PC-3 (cell line): Measurements from ENCODE around the gene TRIM28. TPM values are rescaled to one million over a fixed set of nuclear protein-coding genes. Genes with fewer than 3 reads are reported as not detected.
A peak's percentile ranks its signal among the peaks of the same experiment; 100 is the strongest.

Experiments
- ATAC-seq: fragments of 200-7000 bp; cut with Tn5 transposase; 2 replicates; pipeline ENCODE4 v1.9.1; 2020; ENCODE audit warnings: mild to moderate bottlenecking, moderate library complexity
- BruUV-seq: library from RNA; stranded (reverse); fragments of 400-500 nt; replicated peaks from 2 replicates; lab custom pipeline; 2021; lab: Mats Ljungman, UMichigan
- CTCF ChIA-PET: fragments of 300-600 bp; sonication (Branson Sonifier 250); formaldehyde crosslinking; loops from one replicate; lab custom pipeline; 2022; ENCODE audit warnings: antibody characterized with exemption; lab: Charles Lee
- POLR2A ChIA-PET: fragments of 300-600 bp; sonication (Branson Sonifier 250); formaldehyde crosslinking; loops from one replicate; lab custom pipeline; 2022; ENCODE audit warnings: antibody characterized with exemption; ENCODE audit not compliant: unreplicated experiment; lab: Charles Lee
- DNase-seq: peaks from one replicate; pipeline ENCODE4 v3.0.0-alpha.2; 2015
- H2AFZ ChIP-seq: fragments of 300-600 bp; sonication (generic); 2 replicates; pipeline ENCODE4 v1.6.0; 2016; ENCODE audit warnings: antibody characterized with exemption, low read length
- H3F3A ChIP-seq: fragments of 300-600 bp; sonication (generic); one replicate; pipeline ENCODE4 v1.6.0; 2017; ENCODE audit warnings: antibody characterized with exemption, low read length, control low read depth, mild to moderate bottlenecking; ENCODE audit not compliant: unreplicated experiment
- H3K27ac ChIP-seq: fragments of 300-600 bp; sonication (generic); 2 replicates; pipeline ENCODE4 v1.5.1; 2016; ENCODE audit warnings: mild to moderate bottlenecking, low read length
- H3K27me3 ChIP-seq: fragments of 300-600 bp; sonication (generic); 2 replicates; pipeline ENCODE4 v1.6.1; 2016; ENCODE audit warnings: low read length, mixed read lengths
- H3K36me3 ChIP-seq: fragments of 300-600 bp; sonication (generic); 2 replicates; pipeline ENCODE4 v1.6.1; 2016; ENCODE audit warnings: low read depth, mixed run types, low read length, mixed read lengths
- H3K4me1 ChIP-seq: fragments of 300-600 bp; sonication (generic); 2 replicates; pipeline ENCODE4 v1.5.1; 2016; ENCODE audit warnings: low read length; ENCODE audit not compliant: insufficient read depth
- H3K4me2 ChIP-seq: fragments of 300-600 bp; sonication (generic); 2 replicates; pipeline ENCODE4 v1.6.0; 2016; ENCODE audit warnings: low read length
- H3K4me3 ChIP-seq: fragments of 300-600 bp; sonication (generic); 2 replicates; pipeline ENCODE4 v1.5.1; 2016; ENCODE audit warnings: mild to moderate bottlenecking, low read length, mixed read lengths
- H3K79me2 ChIP-seq: fragments of 300-600 bp; sonication (generic); 2 replicates; pipeline ENCODE4 v1.6.1; 2017; ENCODE audit warnings: low read length, mixed read lengths
- H3K9ac ChIP-seq: fragments of 300-600 bp; sonication (generic); 2 replicates; pipeline ENCODE4 v1.6.0; 2016; ENCODE audit warnings: mild to moderate bottlenecking, low read length
- H3K9me2 ChIP-seq: fragments of 300-600 bp; sonication (generic); replicated peaks from 2 replicates; pipeline ENCODE4 v1.6.1; 2016; ENCODE audit warnings: mixed run types, low read length, mixed read lengths
- H3K9me3 ChIP-seq: fragments of 300-600 bp; sonication (generic); 2 replicates; pipeline ENCODE4 v1.6.1; 2016; ENCODE audit warnings: low read length, mixed read lengths
- H4K20me1 ChIP-seq: fragments of 300-600 bp; sonication (generic); 2 replicates; pipeline ENCODE4 v1.6.1; 2016; ENCODE audit warnings: low read length, mixed read lengths
- CTCF ChIP-seq: fragments of 300-600 bp; sonication (generic); conservative IDR thresholded peaks from 2 replicates; pipeline ENCODE4 v1.5.1; 2017; ENCODE audit warnings: antibody characterized with exemption, low read depth, mild to moderate bottlenecking, low read length
- EZH2 ChIP-seq: fragments of 300-600 bp; sonication (generic); IDR thresholded peaks from one replicate; pipeline ENCODE4 v1.6.1; 2017; ENCODE audit warnings: antibody characterized with exemption, mild to moderate bottlenecking, low read length; ENCODE audit not compliant: unreplicated experiment
- EZH2phosphoT487 ChIP-seq: fragments of 300-600 bp; sonication (generic); IDR thresholded peaks from 2 replicates; pipeline ENCODE4 v1.6.1; 2018; ENCODE audit warnings: mild to moderate bottlenecking, antibody characterized with exemption, low read length, borderline replicate concordance
- intact Hi-C: fragments of 100-400 bp; cut with micrococcal nuclease; formaldehyde crosslinking; loops from 2 replicates; pipeline ENCODE4 v1.9.0; 2023
- total RNA-seq: library from RNA; depleted of rRNA; stranded (reverse); fragments of >200 nt; gene quantifications from 2 replicates; pipeline ENCODE4 v1.2.3, GENCODE V29; 2014

TRIM28 gene
- total RNA-seq, 1 experiment from 2014 or later = 1,169 TPM

GRCh38 chr19:58546019-58546530 lies 2.2 kb downstream of the TRIM28 start:
- Histone ChIP-seq H4K20me1 (peaks cover 62% of the 10 kb centered on the region), H3K4me2 (peak overlapping the region; percentile 95), H3K27me3 (no peaks in the 10 kb centered on the region), H3K4me3 (peak overlapping the region; percentile 92), H3K9me3 (no peaks in the 10 kb centered on the region), H3K79me2 (peaks cover 55% of the 10 kb centered on the region), H3F3A (peaks cover 5% of the 10 kb centered on the region), H3K4me1 (peaks cover 13% of the 10 kb centered on the region), H3K9me2 (no peaks in the 10 kb centered on the region), H3K36me3 (peaks cover 59% of the 10 kb centered on the region), H2AFZ (no peak overlapping the region), H3K9ac (peak overlapping the region; percentile 89), H3K27ac (no peak overlapping the region)
- intact Hi-C loops = no loop called here
- ChIA-PET POLR2A (interaction anchor here (0.6 kb wide), 1 partner anchor 13 kb away, joined by 4 read pairs; no protein-coding TSS in a partner anchor), CTCF (no interaction called here)
- TF ChIP-seq CTCF = no peak
- no peak for TF ChIP-seq EZH2
- no peak for TF ChIP-seq EZH2phosphoT487
- DNase-seq (no peak), ATAC-seq (no peak)
- no TSS peak for BruUV-seq

- peaks cover 63% of the 10 kb centered on the region for H4K20me1 ChIP-seq
- H3K36me3 ChIP-seq = peaks cover 72% of the 10 kb centered on the region
- peaks cover 6% of the 10 kb centered on the region for H3F3A ChIP-seq
- TF ChIP-seq CTCF (no peak), EZH2 (no peak), EZH2phosphoT487 (no peak)
- ChIA-PET POLR2A (no interaction called here), CTCF (no interaction called here)
- no peaks in the 10 kb centered on the region for H3K27me3 ChIP-seq
- peak overlapping the region; percentile 92; the same call in 1 of the 2 replicates for H3K4me3 ChIP-seq
- peaks cover 55% of the 10 kb centered on the region for H3K79me2 ChIP-seq
- no peak for ATAC-seq
- peak overlapping the region; percentile 95; the same call in 1 of the 2 replicates for H3K4me2 ChIP-seq
- H3K9me2 ChIP-seq = no peaks in the 10 kb centered on the region
- intact Hi-C loops = no loop called here
- H3K4me1 ChIP-seq = peaks cover 13% of the 10 kb centered on the region
- TSS peak; percentile 3 for BruUV-seq
- H3K9me3 ChIP-seq = no peaks in the 10 kb centered on the region
- no peak overlapping the region for H2AFZ ChIP-seq
- H3K9ac ChIP-seq = no peak overlapping the region
- DNase-seq = no peak
- no peak overlapping the region for H3K27ac ChIP-seq
Observed at GRCh38 chr19:58547323-58548312, 3.8 kb downstream of the TRIM28 start.
